ENCODE measurements around the gene RRAGD.

The RRAGD gene

DNA sequence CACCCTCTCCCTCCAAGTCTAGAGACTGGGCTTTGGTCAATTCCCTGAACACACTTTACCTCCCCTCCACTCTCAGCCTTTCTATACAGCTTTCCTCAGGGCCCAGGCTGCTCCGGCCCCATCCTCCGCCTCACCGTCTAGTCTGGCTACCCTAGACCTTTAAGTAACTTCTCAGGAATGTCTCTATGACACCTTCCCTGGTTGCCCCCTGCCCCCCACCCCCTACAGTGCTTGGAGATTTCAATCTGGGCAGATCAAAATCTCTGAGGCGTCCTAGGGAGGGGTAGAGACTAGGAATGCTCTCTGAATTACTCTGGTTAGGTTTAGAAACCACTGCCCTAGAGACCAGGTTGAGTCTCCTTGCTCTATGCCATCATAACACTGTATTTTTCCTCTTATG lies 65.6 kb downstream of the RRAGD start:
- DNase-seq (ENCODE audit: low read depth): no peak

DNA sequence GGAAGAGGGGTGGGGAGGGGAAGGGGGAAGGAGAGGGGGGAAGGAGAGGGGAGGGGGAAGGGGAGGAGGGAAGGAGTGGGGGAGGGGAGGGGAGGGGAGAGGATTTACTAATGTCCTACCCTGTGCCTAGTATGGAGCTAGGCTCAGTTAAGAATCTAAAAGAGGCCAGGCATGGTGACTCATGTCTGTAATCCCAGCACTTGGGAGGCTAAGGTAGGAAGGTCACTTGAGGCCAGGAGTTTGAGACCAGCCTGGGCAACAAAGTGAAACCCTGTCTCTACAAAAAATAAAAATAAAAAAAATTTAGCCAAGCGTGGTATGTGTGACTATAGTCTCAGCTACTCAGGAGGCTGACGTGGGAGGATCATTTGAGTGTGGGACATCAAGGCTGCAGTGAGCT lies 72.5 kb downstream of the RRAGD start:
- DNase-seq (ENCODE audit: low read depth): peak; percentile 12

DNA sequence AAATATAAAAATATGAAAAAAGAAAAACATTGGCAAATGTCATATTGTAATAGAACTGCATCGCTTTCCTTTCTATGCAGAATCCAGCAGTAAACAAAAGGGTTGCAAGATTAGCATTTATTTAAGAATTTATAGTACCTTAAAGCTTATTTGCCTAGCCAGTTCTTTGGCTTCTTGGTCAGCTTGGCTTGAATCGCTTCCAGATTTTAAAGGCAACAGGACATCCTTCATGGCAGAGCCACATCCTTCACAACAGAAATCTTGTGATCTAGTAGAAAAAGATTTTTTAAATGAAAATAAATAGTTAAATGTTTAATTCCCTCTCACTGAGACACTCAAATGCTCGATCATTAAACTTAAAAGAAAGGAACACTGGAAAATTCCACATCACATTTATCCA lies 76.9 kb downstream of the RRAGD start:
- DNase-seq (ENCODE audit: low read depth): no peak

- peak; percentile 36 for DNase-seq (ENCODE audit: low read depth)
Measured at GRCh38 chr6:89330910-89331309, 81.2 kb downstream of the RRAGD start.

DNA sequence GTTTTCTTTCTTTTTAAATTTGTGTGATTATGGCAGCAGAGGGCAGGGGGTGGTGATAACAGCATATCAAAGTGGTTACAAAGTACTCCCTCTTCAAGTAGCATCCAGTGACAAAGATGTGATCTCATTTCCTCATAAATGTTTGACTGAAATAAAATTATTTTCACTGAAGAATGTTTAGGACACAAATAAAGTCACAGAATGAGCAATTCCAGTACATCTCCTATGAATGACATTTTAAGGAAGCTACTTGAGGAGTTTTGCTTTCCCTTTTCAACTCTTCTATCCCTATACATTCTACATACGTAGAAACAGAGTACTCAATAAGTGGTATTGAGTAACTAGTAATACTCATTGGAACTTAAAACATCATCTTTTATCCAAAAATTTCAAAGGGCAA lies 83.1 kb downstream of the RRAGD start:
- DNase-seq (ENCODE audit: low read depth): no peak

- no peak for DNase-seq (ENCODE audit: low read depth)
Measured at GRCh38 chr6:89324304-89324703, 87.8 kb downstream of the RRAGD start.

DNA sequence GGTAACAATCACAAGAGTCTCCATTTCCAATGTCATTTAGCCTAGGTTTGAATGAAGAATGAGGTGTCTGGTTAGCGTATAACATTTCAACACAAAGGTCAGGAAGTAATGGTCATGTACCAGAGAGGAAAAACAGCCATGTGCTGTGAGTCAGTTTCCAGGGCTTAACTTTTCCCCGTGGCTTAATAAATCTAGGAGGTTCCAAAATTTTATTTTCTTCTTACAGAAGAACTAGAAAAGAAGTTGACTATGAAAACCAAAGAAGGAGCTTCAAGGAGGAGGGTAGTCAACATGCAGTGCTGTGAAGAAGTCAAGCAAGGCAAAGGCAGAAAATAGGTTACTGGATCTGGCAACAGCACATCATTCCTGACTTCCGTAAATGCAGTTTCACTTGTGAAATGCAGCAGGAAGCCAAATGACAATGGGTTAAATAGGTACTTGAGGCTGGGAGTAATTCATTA lies 88.5 kb downstream of the RRAGD start:
- peak; percentile 84 for DNase-seq (ENCODE audit: low read depth)

GRCh38 chr6:89321131-89321970 lies 90.7 kb downstream of the RRAGD start:
- peak; percentile 37 for DNase-seq (ENCODE audit: low read depth)

- no peak for DNase-seq (ENCODE audit: low read depth)
Measured at GRCh38 chr6:89320012-89320559, 92.0 kb downstream of the RRAGD start.

- DNase-seq (ENCODE audit: low read depth): no peak
Measured at GRCh38 chr6:89317067-89317466, 95.0 kb downstream of the RRAGD start.

- no peak for DNase-seq (ENCODE audit: low read depth)
Measured at GRCh38 chr6:89315249-89315885, 96.7 kb downstream of the RRAGD start, which contains the start of gene GABRR2. Gene GABRR2, minus strand, starts transcription at chr6:89315299. Its CDS starts 134 bp downstream, at chr6:89315165.

DNA sequence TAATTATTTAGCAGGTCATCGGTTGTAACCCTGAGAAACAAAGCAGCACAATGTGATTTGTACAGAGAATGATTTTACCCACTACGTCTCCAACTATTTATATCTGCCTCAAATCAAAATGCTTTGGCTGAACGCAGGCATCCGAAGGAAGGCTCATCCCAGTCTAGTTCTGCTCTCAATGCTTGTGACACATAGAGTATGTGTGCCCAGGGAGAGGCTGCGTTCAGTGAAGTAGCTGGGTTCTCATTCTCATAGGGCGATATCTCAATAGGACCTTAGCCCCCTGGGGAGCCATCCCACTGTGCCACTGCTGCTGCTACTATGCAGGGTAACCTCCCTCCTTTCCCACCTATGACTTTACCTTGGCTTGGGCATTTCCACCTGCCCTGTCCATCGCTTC lies 97.4 kb downstream of the RRAGD start:
- DNase-seq (ENCODE audit: low read depth): no peak

All from amniotic epithelial cell (primary cell).